ENCODE measurements around the gene REEP1. TPM values are rescaled to one million over a fixed set of nuclear protein-coding genes. Genes with fewer than 3 reads are reported as not detected.

Gene REEP1
- total and polyA plus RNA-seq, 9 of the 15 experiments (the other 6 are each of a cell fraction or from before 2014, with no cell fraction given), result 0.11 to 0.67 (median 0.13) TPM

- ATAC-seq (no peak; the same call in 2 of the 3 replicates), FAIRE-seq (no peak), DNase-seq (ENCODE audit: extremely low read depth in 1 of 4, low spot score in 3 of 4) (no peak)
- no peaks in the 10 kb centered on the region for H3K9me1 ChIP-seq (ENCODE audit: control insufficient read depth, insufficient read depth, low read length)
- POLR2A ChIA-PET, result no interaction called here
- H4K20me1 ChIP-seq (replicated peaks; ENCODE audit: control insufficient read depth, insufficient read depth, low read length), result no peaks in the 10 kb centered on the region
- H3K79me2 ChIP-seq (ENCODE audit: control insufficient read depth, insufficient read depth, low read length), result no peaks in the 10 kb centered on the region
- peaks cover 44 to 59% of the 10 kb centered on the region in 2 experiments for H3K27me3 ChIP-seq (ENCODE audit: control insufficient read depth in 2 of 2, insufficient read depth in 2 of 2, low read length in 2 of 2)
- H3K9ac ChIP-seq (ENCODE audit: insufficient read depth in 1 of 2, low read depth in 2 of 2, low read length in 2 of 2), result no peak overlapping the region
- H3K36me3 ChIP-seq (ENCODE audit: control insufficient read depth, insufficient read depth, low read length), result no peaks in the 10 kb centered on the region
- no TSS peak for BruUV-seq (replicated peaks)
- TF ChIP-seq MEF2A (IDR thresholded peaks at IDR 0.05; ENCODE audit: control insufficient read depth, low read depth, low read length) (no peak), CCNT2 (IDR thresholded peaks at IDR 0.05; ENCODE audit: borderline replicate concordance, extremely low read depth, insufficient read length, low read depth, low read length) (no peak), TOE1 (IDR thresholded peaks at IDR 0.05; ENCODE audit: borderline replicate concordance) (no peak), TOE1 (CRISPR knock-in tag; IDR thresholded peaks at IDR 0.05; ENCODE audit: borderline replicate concordance, low read depth) (no peak), ZNF140 (CRISPR knock-in tag; IDR thresholded peaks at IDR 0.05) (no peak), ZNF561 (CRISPR knock-in tag; conservative IDR thresholded peaks at IDR 0.05) (no peak), GTF2F1 (IDR thresholded peaks at IDR 0.05; ENCODE audit: low read depth, low read length) (no peak), BCL6 (CRISPR knock-in tag; IDR thresholded peaks at IDR 0.05) (no peak), TAL1 (IDR thresholded peaks at IDR 0.05) (no peak), ZNF12 (CRISPR knock-in tag; IDR thresholded peaks at IDR 0.05) (no peak), ZKSCAN8 (CRISPR knock-in tag; IDR thresholded peaks at IDR 0.05) (no peak), ZNF174 (CRISPR knock-in tag; IDR thresholded peaks at IDR 0.05) (no peak)
- TF ChIP-seq, protein P1, sequence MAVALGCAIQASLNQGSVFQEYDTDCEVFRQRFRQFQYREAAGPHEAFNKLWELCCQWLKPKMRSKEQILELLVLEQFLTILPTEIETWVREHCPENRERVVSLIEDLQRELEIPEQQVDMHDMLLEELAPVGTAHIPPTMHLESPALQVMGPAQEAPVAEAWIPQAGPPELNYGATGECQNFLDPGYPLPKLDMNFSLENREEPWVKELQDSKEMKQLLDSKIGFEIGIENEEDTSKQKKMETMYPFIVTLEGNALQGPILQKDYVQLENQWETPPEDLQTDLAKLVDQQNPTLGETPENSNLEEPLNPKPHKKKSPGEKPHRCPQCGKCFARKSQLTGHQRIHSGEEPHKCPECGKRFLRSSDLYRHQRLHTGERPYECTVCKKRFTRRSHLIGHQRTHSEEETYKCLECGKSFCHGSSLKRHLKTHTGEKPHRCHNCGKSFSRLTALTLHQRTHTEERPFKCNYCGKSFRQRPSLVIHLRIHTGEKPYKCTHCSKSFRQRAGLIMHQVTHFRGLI (CRISPR knock-in tag; IDR thresholded peaks at IDR 0.05), result no peak
- 8% methylated on average over 6 of the region's 6 CpGs for WGBS (ENCODE audit: insufficient coverage, low coverage, missing lambda C conversion rate)
- CTCF ChIA-PET (ENCODE audit: low intra/inter-chr PET ratio), result no interaction called here
- no peaks in the 10 kb centered on the region for H3K4me1 ChIP-seq (replicated peaks in 1 of 2; ENCODE audit: control insufficient read depth in 2 of 2, insufficient read depth in 2 of 2, low read length in 2 of 2)
- no peak overlapping the region for H3K4me3 ChIP-seq
- no peak overlapping the region for H2AFZ ChIP-seq (ENCODE audit: low read depth, low read length)
- in situ Hi-C loops (cut with MboI), result no loop called here
- intact Hi-C loops (cut with micrococcal nuclease), result loop anchor here (5.0 kb wide), 1 partner anchor 49 kb away; no protein-coding TSS in a partner anchor
- H3K27ac ChIP-seq (ENCODE audit: extremely low read depth, low read depth, low read length), result no peak overlapping the region
- H3K9me3 ChIP-seq (replicated peaks; ENCODE audit: control insufficient read depth, insufficient read depth, low read depth, low read length), result no peaks in the 10 kb centered on the region
- no peak overlapping the region for H3K4me2 ChIP-seq (ENCODE audit: insufficient read depth, low read length)
These were observed 95.8 kb downstream of the REEP1 start for GRCh38 chr2:86241611-86242010.
